MM.1S (cell line): Measurements from ENCODE around the gene EPHB1.

Source experiments
- DNase-seq: peaks from one replicate; pipeline ENCODE4 v3.0.0-alpha.2; 2015
- H2AFZ ChIP-seq: fragments of 300-600 bp; sonication (generic); 2 replicates; pipeline ENCODE4 v1.6.0; 2016; ENCODE audit warnings: antibody characterized with exemption, low read length
- H3F3A ChIP-seq: fragments of 300-600 bp; sonication (generic); 2 replicates; pipeline ENCODE4 v1.6.1; 2016; ENCODE audit warnings: mild to moderate bottlenecking, antibody characterized with exemption, low read length, moderate library complexity, mixed read lengths; ENCODE audit not compliant: insufficient read depth
- H3K27ac ChIP-seq: fragments of 300-600 bp; sonication (generic); 2 replicates; pipeline ENCODE4 v1.5.1; 2016; ENCODE audit warnings: mild to moderate bottlenecking, low read length
- H3K27me3 ChIP-seq: fragments of 300-600 bp; sonication (generic); replicated peaks from 2 replicates; pipeline ENCODE4 v1.6.0; 2016; ENCODE audit warnings: low read length; ENCODE audit not compliant: insufficient read depth
- H3K36me3 ChIP-seq: fragments of 300-600 bp; sonication (generic); replicated peaks from 2 replicates; pipeline ENCODE4 v1.6.1; 2016; ENCODE audit warnings: mild to moderate bottlenecking, low read length, mixed read lengths; ENCODE audit not compliant: insufficient read depth
- H3K4me1 ChIP-seq: fragments of 300-600 bp; sonication (generic); 2 replicates; pipeline ENCODE4 v1.6.1; 2016; ENCODE audit warnings: low read length, mixed read lengths
- H3K4me2 ChIP-seq: fragments of 300-600 bp; sonication (generic); 2 replicates; pipeline ENCODE4 v1.6.0; 2016; ENCODE audit warnings: low read depth, low read length
- H3K4me3 ChIP-seq: fragments of 300-600 bp; sonication (generic); 2 replicates; pipeline ENCODE4 v1.5.1; 2016; ENCODE audit warnings: low read length, mixed read lengths
- H3K79me2 ChIP-seq: fragments of 300-600 bp; sonication (generic); 2 replicates; pipeline ENCODE4 v1.6.1; 2016; ENCODE audit warnings: mixed run types, low read length, mixed read lengths
- H3K9ac ChIP-seq: fragments of 300-600 bp; sonication (generic); 2 replicates; pipeline ENCODE4 v1.6.1; 2016; ENCODE audit warnings: low read length, mixed read lengths
- H3K9me2 ChIP-seq: fragments of 300-600 bp; sonication (generic); replicated peaks from 2 replicates; pipeline ENCODE4 v1.6.1; 2016; ENCODE audit warnings: mild to moderate bottlenecking, low read length, mixed read lengths; ENCODE audit not compliant: insufficient read depth
- H3K9me3 ChIP-seq: fragments of 300-600 bp; sonication (generic); replicated peaks from 2 replicates; pipeline ENCODE4 v1.6.1; 2016; ENCODE audit warnings: mild to moderate bottlenecking, low read length, mixed read lengths; ENCODE audit not compliant: insufficient read depth
- H4K20me1 ChIP-seq: fragments of 300-600 bp; sonication (generic); 2 replicates; pipeline ENCODE4 v1.6.1; 2016; ENCODE audit warnings: mild to moderate bottlenecking, low read length, moderate library complexity, mixed read lengths; ENCODE audit not compliant: insufficient read depth
- EZH2 ChIP-seq: fragments of 300-600 bp; sonication (generic); optimal IDR thresholded peaks from 2 replicates; pipeline ENCODE3; 2017; ENCODE audit warnings: low read depth, mild to moderate bottlenecking, antibody characterized with exemption, low read length, mixed read lengths
- EZH2phosphoT487 ChIP-seq: fragments of 300-600 bp; sonication (generic); IDR thresholded peaks from 2 replicates; pipeline ENCODE4 v1.6.1; 2018; ENCODE audit warnings: antibody characterized with exemption, low read length
- TF ChIP-seq, protein P1 (sequence below): fragments of 300-600 bp; sonication (generic); IDR thresholded peaks from 2 replicates; pipeline ENCODE4 v1.5.1; 2016; ENCODE audit warnings: antibody characterized with exemption, low read length, mixed read lengths

The EPHB1 gene

DNA sequence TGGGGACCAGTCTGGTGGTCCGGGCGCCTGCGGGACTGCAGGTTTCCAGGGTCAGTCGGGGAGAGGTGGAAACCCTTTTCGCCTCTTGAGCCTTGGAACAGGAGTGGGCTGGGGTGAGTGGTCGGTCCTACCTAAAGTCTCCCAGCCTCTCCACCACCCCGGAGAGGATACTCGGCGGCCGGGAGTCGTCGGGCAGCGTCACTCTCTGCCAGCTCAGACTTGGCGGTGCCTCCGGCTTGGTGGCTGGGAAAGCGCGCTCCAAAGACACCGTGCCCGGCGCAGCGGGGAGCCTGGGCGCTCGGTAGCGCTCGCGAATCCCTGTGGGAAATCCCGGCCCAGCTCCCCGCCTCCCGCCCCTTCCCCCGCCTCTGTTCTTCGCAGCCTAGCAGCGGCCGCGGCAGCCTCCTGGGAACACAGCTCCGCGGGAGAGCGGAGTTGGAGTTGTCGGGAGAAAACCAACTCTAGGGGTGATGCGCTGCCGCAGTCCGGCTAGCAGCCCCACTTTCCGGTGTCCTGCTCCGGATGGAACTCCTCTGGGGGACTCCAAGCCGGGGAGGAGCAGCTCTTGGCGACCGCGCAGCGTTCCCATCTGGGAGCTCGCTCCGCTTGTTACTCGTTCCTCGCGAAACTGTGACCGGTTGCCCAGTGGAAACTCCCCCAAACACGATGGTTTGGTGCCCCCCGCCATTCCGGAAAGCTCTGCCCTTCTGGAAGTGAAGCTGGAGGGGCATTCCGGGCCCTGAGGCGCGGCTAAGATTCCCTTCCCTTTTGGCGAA is 1.4 kb downstream of the EPHB1 start:
- no peaks in the 10 kb centered on the region for H3K9me2 ChIP-seq
- no peaks in the 10 kb centered on the region for H3F3A ChIP-seq
- H3K9me3 ChIP-seq, result no peaks in the 10 kb centered on the region
- H2AFZ ChIP-seq, result no peak overlapping the region
- no peaks in the 10 kb centered on the region for H3K79me2 ChIP-seq
- H3K4me1 ChIP-seq, result no peaks in the 10 kb centered on the region
- H3K4me2 ChIP-seq, result peak overlapping the region; percentile 98; the same call in 1 of the 2 replicates
- H3K27me3 ChIP-seq, result peaks cover 18% of the 10 kb centered on the region
- H4K20me1 ChIP-seq, result no peaks in the 10 kb centered on the region
- H3K36me3 ChIP-seq, result no peaks in the 10 kb centered on the region
- DNase-seq, result no peak
- TF ChIP-seq, protein P1, sequence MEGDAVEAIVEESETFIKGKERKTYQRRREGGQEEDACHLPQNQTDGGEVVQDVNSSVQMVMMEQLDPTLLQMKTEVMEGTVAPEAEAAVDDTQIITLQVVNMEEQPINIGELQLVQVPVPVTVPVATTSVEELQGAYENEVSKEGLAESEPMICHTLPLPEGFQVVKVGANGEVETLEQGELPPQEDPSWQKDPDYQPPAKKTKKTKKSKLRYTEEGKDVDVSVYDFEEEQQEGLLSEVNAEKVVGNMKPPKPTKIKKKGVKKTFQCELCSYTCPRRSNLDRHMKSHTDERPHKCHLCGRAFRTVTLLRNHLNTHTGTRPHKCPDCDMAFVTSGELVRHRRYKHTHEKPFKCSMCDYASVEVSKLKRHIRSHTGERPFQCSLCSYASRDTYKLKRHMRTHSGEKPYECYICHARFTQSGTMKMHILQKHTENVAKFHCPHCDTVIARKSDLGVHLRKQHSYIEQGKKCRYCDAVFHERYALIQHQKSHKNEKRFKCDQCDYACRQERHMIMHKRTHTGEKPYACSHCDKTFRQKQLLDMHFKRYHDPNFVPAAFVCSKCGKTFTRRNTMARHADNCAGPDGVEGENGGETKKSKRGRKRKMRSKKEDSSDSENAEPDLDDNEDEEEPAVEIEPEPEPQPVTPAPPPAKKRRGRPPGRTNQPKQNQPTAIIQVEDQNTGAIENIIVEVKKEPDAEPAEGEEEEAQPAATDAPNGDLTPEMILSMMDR, result no peak
- no peak overlapping the region for H3K27ac ChIP-seq
- no peak overlapping the region for H3K9ac ChIP-seq
- H3K4me3 ChIP-seq, result peak overlapping the region; percentile 76; the same call in 1 of the 2 replicates

DNA sequence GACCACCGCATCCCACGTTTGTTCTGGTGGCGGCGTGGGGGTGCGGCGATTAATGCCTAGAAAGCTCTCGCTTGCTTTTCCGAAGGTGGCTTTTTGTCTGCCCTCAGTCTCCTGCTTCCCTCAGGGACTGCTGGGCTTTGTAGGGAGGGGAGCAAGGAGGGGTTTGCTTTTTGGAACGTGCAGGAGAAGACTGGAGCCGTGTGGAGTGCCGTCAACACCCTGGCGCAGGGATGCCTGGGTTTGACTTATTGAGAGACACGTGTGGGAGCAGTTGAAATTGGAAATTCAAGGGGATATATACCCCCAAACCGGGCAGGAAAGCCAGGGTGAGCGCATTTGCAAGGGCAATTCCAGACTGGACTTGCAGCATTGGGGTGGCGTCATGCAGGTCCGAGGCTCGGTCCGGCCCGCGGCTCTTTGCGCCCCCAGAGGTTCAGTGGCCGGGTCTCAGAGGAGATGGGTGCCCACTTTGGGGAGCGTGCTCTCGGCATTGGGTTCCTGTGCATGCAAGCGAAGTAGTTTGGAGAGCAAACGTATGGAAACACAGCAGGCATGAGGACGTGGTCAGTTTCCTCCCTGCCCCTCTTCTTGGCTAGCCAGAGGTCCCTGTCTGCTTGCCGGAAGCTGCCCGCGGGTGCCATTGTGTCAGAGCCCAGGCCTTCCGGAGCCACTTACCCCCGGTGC is 2.1 kb downstream of the EPHB1 start:
- H3K4me1 ChIP-seq, result no peaks in the 10 kb centered on the region
- no peak overlapping the region for H3K27ac ChIP-seq
- no peaks in the 10 kb centered on the region for H3K9me3 ChIP-seq
- H3F3A ChIP-seq, result no peaks in the 10 kb centered on the region
- H3K4me3 ChIP-seq, result no peak overlapping the region
- H3K9ac ChIP-seq, result no peak overlapping the region
- H3K27me3 ChIP-seq, result peaks cover 18% of the 10 kb centered on the region
- no peaks in the 10 kb centered on the region for H3K9me2 ChIP-seq
- TF ChIP-seq EZH2phosphoT487, result no peak
- TF ChIP-seq EZH2, result no peak
- TF ChIP-seq, protein P1, result no peak
- no peak overlapping the region for H2AFZ ChIP-seq
- H3K79me2 ChIP-seq, result no peaks in the 10 kb centered on the region
- H3K36me3 ChIP-seq, result no peaks in the 10 kb centered on the region
- no peak for DNase-seq
- H3K4me2 ChIP-seq, result no peak overlapping the region
- H4K20me1 ChIP-seq, result no peaks in the 10 kb centered on the region

DNA sequence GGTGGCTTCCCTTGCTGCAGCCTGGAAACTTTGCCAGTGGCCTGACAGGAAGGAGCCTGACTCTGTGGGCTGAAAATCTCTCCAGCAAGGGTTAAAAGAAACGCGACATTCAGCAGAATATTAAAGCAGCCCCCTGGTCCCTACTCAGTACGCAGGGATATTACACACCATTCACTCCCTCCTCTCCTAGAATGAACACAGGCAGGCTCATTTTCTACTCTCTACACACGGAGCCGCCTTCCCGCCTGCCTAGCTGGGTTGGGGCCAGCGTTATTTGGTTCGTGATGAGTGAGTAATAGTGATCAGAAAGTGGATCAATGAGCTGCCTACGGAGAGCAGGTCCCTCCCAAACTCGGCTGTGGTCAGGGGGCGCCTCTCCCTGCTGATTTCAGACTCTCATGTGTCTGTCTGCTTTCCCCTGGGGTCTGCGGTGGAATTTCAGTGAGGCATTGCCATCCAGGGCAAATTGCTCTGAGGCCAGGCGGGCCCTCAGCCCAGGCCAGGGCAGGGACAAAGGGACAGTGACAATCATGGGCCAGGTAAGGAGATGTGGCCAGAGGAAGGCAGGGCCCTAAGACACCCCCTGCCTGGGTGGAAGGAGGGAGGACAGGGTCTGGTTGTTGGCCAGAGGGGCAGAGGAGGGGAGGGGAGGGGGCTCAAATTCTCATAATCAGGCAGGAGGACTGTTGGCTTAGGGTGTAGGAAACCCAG is 2.8 kb downstream of the EPHB1 start:
- no peaks in the 10 kb centered on the region for H4K20me1 ChIP-seq
- H3K27ac ChIP-seq, result no peak overlapping the region
- H3K4me2 ChIP-seq, result no peak overlapping the region
- TF ChIP-seq EZH2phosphoT487 (no peak), EZH2 (no peak)
- TF ChIP-seq, protein P1, result no peak
- no peaks in the 10 kb centered on the region for H3F3A ChIP-seq
- H2AFZ ChIP-seq, result no peak overlapping the region
- no peak for DNase-seq
- peaks cover 18% of the 10 kb centered on the region for H3K27me3 ChIP-seq
- H3K9me3 ChIP-seq, result no peaks in the 10 kb centered on the region
- 0 out of 2 replicates have a peak, but pooled peaks cover 1% of the 10 kb centered on the region for H3K4me1 ChIP-seq
- no peak overlapping the region for H3K9ac ChIP-seq
- H3K36me3 ChIP-seq, result no peaks in the 10 kb centered on the region
- H3K79me2 ChIP-seq, result no peaks in the 10 kb centered on the region
- no peaks in the 10 kb centered on the region for H3K9me2 ChIP-seq
- no peak overlapping the region for H3K4me3 ChIP-seq
